HG02798 (cell line): ENCODE results near the gene SETBP1.

Source experiments
- ATAC-seq: cut with Tn5 transposase; IDR thresholded peaks from one replicate; pipeline ENCODE4 v1.9.1; 2021; ENCODE audit warnings: mild to moderate bottlenecking; ENCODE audit not compliant: unreplicated experiment, poor library complexity

The SETBP1 gene

DNA sequence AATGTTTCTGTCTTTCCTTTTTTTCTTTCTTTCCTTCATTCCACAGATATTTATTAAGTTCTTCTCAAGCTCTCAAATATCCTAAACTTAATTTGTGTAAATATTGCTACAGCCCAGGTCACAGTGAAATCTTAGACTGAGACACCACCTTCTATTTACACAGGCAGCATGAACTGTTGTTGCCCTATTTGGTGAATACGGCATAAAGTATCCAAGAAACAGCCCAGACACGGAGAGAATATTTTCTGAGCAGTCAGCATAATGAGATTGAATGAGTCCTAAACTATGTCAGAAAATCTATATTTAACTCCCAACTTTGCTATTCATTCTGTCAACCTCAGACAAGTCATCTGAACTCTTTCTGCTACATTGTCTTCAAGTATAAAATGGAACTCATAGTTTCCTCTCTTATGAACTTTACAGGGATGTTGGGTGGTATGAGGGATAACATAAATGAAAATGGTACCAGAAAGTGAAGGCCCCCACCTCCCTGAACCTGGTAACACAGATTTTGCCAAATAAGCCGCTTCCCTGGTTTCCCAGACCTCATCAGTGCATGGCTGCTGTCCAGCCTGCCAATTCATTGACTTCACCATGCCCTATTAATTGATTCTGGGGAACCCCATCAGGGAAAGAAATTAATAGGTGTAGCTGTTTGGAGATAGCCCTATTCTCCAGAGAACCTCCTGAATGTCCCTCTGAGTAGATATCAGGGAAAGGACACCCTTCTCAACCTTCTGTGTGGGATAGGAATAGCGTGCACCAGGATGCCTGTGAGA, 235.9 kb downstream of the SETBP1 start:
- ATAC-seq, result no peak

- no peak for ATAC-seq
Observed at GRCh38 chr18:44917216-44918141, 236.8 kb downstream of the SETBP1 start.

- no peak for ATAC-seq
Observed at GRCh38 chr18:44918142-44918476, 237.4 kb downstream of the SETBP1 start.

DNA sequence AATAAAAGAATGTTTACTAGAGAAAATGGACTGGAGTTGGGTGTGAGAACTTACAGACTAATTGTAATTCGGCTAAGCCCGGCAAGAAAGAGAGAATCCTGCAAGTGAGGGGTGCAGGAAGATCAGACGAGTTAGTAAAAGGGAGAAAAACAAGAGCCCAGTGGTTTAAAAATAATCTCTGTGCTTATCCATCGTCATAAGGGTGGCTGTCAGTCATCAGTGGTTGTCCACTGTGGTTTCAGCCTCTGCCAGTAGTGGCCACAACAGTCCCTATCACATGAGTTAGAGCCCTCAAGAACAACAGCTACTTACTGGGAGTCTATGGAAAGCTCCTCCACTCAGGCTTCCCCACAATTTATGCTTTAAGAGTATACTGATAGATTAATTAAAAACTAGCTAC, 239.8 kb downstream of the SETBP1 start:
- no peak for ATAC-seq

DNA sequence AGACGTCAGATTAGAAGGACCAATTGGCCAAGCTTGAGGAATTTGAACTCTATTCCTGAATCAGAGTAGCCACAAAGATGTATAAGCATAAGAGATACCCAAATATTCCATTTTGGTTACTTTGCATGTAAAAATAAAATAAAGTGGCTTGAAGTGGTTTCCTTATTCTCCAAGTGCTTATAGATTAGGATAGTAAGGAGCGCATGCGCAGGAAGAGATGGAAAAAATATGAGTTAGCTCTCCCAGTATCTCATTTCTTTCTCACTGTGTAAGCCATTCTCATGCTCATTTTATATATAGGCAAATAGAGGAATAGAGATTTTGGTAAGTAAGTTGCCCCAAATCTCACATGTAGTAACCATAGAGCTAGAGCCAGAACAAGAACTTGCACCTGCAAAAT, 241.3 kb downstream of the SETBP1 start:
- no peak for ATAC-seq

- ATAC-seq, result no peak
Observed at GRCh38 chr18:44922968-44923367, 242.3 kb downstream of the SETBP1 start.

DNA sequence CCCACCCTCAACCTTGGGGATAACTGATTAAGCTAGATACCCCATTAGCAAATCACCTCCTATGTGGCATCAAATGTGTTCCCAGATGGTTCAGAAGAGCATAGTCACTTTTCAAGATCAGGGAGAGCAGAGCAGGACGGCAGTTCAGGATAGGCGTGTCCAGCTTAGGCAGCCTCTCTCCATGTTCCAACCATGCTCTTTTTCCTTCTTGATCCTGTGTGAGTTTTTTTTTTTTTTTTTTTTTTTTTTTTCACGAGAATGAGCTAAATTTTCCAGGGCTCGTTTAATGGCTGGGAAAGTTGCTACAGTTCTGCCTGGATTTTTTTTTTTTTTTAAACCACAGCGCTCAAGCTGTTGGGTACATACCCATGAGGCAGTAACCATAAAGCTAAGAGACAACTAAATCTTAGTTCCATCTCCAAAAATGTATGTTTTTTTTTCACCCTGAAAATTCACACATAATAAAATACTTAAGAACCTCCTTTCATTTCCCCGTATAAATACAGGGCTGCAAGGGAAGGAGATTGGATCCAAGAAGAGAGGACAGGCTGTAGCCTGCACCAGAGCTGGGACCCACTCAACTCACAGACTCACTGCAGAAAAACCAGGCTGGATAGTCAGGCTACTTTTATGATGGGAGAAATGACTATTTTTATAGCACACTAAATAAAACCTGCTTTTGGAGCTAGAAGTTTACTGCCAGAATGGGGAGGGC, 244.3 kb downstream of the SETBP1 start:
- ATAC-seq, result no peak

GRCh38 chr18:44927127-44927849, 246.6 kb downstream of the SETBP1 start:
- ATAC-seq, result no peak

DNA sequence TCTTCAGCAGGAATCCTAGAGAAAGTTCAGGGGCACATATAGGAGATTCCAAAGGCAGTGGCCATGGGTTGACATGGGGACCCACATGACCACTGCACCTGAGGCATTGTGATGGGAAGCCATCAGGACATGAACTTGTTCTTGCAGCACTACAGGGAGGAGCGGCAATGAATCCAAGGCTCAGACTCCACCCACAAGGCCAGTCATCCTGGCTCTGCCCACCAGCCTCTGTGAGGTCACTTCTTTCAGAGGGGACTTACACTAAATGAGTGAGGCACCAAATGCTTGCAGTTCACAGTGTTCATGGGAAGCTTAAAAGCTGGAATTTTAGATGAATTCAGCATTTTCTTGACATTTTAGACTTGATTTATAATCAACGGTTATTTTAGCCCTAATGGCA, 254.2 kb downstream of the SETBP1 start:
- no peak for ATAC-seq

DNA sequence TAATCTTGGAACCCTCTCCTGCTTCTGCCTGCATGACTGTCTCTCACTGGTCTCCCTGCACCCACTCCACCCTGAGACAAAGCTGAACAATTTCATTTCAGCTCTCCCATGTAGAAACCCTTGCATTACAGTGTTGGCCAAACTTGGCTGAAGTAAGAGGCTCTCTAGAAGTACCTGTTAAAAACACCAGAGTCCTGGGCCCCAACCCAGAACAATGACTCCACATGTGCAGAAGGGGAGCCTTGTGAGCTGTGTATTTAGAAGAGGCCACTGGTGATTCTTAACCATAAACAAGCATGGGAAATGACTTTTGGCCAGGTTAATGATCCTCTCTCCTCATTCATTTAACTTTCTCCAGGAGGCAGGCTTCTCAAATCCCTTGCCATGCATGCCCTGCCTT, 254.8 kb downstream of the SETBP1 start:
- ATAC-seq, result no peak

DNA sequence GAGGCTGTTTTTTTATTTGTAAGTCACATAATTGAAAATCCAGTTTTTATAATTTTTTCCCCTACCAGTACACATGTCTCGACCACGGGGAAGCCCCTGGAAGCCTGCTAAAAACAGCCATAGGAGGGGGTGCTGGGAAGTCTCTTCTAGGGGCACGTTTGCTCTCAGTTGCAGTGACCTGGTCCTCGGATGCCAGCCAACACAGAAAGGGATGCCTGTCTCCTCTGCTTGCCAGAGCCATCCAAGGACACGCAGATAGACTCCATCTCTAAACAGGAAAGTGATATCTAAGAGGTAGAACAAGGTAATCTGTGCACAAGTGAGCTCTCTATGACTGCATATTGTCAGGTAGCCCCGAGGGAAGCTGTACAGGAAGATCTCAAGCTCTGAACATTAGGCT, 255.8 kb downstream of the SETBP1 start:
- no peak for ATAC-seq

GRCh38 chr18:44937960-44938719, 257.5 kb downstream of the SETBP1 start:
- ATAC-seq, result no peak

GRCh38 chr18:44938720-44939665, 258.3 kb downstream of the SETBP1 start:
- no peak for ATAC-seq

DNA sequence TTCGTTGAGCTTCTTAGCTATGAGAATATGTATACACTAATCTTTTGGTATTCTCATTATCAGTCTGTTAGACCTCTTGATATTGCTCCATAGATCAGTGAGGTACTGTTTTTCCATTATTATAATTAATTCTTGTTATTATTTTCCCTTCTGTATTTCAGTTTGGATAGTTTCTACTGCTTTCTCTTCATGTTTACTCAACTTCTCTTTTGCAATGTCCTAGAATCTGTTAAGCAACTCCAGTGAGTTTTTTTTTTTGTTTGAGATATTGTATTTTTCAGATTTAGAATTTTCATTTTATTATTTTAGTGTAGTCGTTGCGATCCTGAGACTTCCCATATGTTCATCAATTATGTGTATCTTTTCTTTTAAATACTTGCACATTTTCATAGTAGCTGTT, 260.8 kb downstream of the SETBP1 start:
- ATAC-seq, result no peak

DNA sequence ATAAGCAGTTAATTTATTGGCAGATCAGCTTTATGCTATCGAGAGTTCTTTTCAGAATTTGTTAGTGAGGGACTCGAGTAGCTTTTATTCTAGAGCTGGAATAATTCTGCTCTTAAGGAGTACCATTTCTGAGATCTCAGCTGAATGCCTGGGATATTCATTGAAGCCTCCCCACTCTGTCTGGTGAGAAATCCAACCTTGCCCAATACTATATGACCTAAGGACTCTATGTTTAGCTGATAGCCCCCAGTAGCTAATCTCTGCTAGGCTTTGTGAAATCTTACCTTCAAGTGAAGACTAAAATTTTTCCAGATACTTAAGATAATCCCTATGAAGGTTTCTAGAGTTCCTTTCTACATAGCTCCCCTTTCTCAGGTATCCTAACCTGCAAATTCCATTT, 261.4 kb downstream of the SETBP1 start:
- ATAC-seq, result no peak

DNA sequence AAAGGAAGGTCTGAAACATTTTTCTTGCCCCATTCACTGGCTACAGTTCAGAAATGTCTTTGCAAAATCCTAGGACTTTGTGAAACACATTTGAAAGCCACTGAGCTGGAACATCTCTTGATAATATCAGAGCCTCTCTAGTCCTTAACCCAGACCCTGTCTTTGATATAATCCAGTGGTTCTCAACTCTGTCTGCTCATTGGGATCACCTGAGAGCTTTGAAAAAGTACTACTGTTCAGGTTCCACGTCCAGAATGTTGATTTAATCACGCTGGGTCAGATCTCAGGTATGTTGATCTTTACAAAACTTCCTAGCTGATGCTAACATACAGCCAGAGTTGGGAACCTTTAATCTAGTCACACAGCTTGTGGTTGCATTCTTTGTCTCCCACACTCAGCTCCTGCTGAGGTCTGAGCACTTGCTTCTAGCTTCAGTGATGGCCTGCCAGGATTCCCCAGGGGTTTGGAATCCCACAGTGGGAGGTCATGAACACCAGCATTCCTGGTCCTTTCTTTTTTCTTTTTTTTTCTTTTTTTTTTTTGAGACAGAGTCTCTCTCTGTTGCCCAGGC, 262.7 kb downstream of the SETBP1 start:
- ATAC-seq, result no peak

GRCh38 chr18:44944461-44944860, 263.8 kb downstream of the SETBP1 start:
- ATAC-seq, result no peak

DNA sequence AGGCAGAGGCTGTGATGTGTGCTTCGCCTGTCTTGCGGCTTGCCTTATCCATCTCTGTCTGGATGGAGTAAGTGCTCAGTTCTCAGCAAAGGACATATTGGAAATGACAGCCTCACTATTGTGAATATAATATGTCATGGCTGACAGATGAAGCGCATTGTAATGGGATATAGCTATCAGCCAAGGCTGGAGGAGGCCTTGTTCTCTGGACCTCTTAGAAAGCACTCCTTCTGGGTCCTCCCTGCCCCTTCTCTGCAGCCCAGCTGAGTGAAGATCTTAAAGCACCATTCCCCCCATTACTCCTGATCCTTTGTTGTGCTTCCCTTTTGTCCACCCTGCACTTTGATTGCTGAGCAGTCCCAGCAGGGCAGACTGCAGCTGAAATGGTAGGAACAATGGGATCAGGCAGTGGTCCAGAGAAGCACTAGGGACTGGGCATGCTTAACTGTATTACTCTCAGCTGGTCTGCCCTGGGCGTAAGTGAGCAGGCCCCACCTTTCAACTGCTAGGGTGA, 265.3 kb downstream of the SETBP1 start:
- ATAC-seq, result no peak
